Gastroesophageal sphincter (tissue), 3 donors: ENCODE measurements around the gene CDC42EP5.
"Not testable (repeated sequence)": the region's sequence is repeated elsewhere in the genome, so short reads cannot be mapped to it uniquely, and the experiment has no call there.

ENCODE experiments used
- EP300 ChIP-seq: sonication (generic); formaldehyde crosslinking; IDR thresholded peaks from one replicate; pipeline ENCODE4 v1.6.1; 2017; ENCODE audit warnings: antibody characterized with exemption, mild to moderate bottlenecking
- POLR2A ChIP-seq, 2 donors: fragments of 450-650 bp; IDR thresholded peaks; one replicate each; pipeline ENCODE4 v1.6.1; 2017; ENCODE audit warnings: antibody characterized with exemption in 2 of 2, mild to moderate bottlenecking in 2 of 2, moderate library complexity in 1 of 2
- POLR2AphosphoS5 ChIP-seq: sonication (generic); formaldehyde crosslinking; IDR thresholded peaks from one replicate; pipeline ENCODE4 v1.6.1; 2017; ENCODE audit warnings: antibody characterized with exemption
- TF ChIP-seq, protein P1 (sequence below), 4 experiments: fragments of 200-600 bp in 2 of 4; fragments of 450-650 bp in 2 of 4; sonication (generic) in 1 of 4; IDR thresholded peaks; one replicate each; pipeline ENCODE4 v1.5.1; 2017 to 2019; ENCODE audit warnings: antibody characterized with exemption in 4 of 4, mild to moderate bottlenecking in 2 of 4, moderate library complexity in 2 of 4

DNA sequence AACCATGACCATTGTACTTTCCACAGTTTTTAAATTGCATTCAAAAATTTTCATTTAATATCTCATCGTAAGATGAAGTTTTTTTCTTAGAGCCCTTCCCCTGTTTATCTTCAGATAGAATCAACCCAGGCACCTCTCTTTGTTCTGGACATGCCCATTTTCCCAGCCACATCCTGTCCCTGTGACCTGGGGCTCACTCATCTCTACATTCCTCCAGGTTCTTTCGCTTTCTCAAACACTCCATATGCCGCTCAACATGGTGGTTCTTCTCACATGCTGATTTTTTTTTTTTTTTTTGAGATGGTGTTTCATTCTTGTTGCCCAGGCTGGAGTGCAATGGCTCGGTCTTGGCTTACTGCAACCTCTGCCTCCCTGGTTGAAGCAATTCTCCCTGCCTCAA lies 32.4 kb upstream of the CDC42EP5 start:
- not testable (repeated sequence) for TF ChIP-seq POLR2A (IDR thresholded peaks at IDR 0.05); POLR2AphosphoS5; EP300
- TF ChIP-seq, protein P1, sequence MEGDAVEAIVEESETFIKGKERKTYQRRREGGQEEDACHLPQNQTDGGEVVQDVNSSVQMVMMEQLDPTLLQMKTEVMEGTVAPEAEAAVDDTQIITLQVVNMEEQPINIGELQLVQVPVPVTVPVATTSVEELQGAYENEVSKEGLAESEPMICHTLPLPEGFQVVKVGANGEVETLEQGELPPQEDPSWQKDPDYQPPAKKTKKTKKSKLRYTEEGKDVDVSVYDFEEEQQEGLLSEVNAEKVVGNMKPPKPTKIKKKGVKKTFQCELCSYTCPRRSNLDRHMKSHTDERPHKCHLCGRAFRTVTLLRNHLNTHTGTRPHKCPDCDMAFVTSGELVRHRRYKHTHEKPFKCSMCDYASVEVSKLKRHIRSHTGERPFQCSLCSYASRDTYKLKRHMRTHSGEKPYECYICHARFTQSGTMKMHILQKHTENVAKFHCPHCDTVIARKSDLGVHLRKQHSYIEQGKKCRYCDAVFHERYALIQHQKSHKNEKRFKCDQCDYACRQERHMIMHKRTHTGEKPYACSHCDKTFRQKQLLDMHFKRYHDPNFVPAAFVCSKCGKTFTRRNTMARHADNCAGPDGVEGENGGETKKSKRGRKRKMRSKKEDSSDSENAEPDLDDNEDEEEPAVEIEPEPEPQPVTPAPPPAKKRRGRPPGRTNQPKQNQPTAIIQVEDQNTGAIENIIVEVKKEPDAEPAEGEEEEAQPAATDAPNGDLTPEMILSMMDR (IDR thresholded peaks at IDR 0.05): not testable (repeated sequence)
